PC-3 (cell line): ENCODE data around the gene SAFB. TPM values are rescaled to one million over a fixed set of nuclear protein-coding genes. Genes with fewer than 3 reads are reported as not detected.

Experiments
- ATAC-seq: fragments of 200-7000 bp; cut with Tn5 transposase; 2 replicates; pipeline ENCODE4 v1.9.1; 2020; ENCODE audit warnings: mild to moderate bottlenecking, moderate library complexity
- BruUV-seq: library from RNA; stranded (reverse); fragments of 400-500 nt; replicated peaks from 2 replicates; lab custom pipeline; 2021; lab: Mats Ljungman, UMichigan
- CTCF ChIA-PET: fragments of 300-600 bp; sonication (Branson Sonifier 250); formaldehyde crosslinking; loops from one replicate; lab custom pipeline; 2022; ENCODE audit warnings: antibody characterized with exemption; lab: Charles Lee
- POLR2A ChIA-PET: fragments of 300-600 bp; sonication (Branson Sonifier 250); formaldehyde crosslinking; loops from one replicate; lab custom pipeline; 2022; ENCODE audit warnings: antibody characterized with exemption; ENCODE audit not compliant: unreplicated experiment; lab: Charles Lee
- DNase-seq: peaks from one replicate; pipeline ENCODE4 v3.0.0-alpha.2; 2015
- H2AFZ ChIP-seq: fragments of 300-600 bp; sonication (generic); 2 replicates; pipeline ENCODE4 v1.6.0; 2016; ENCODE audit warnings: antibody characterized with exemption, low read length
- H3F3A ChIP-seq: fragments of 300-600 bp; sonication (generic); one replicate; pipeline ENCODE4 v1.6.0; 2017; ENCODE audit warnings: antibody characterized with exemption, low read length, control low read depth, mild to moderate bottlenecking; ENCODE audit not compliant: unreplicated experiment
- H3K27ac ChIP-seq: fragments of 300-600 bp; sonication (generic); 2 replicates; pipeline ENCODE4 v1.5.1; 2016; ENCODE audit warnings: mild to moderate bottlenecking, low read length
- H3K27me3 ChIP-seq: fragments of 300-600 bp; sonication (generic); 2 replicates; pipeline ENCODE4 v1.6.1; 2016; ENCODE audit warnings: low read length, mixed read lengths
- H3K36me3 ChIP-seq: fragments of 300-600 bp; sonication (generic); 2 replicates; pipeline ENCODE4 v1.6.1; 2016; ENCODE audit warnings: low read depth, mixed run types, low read length, mixed read lengths
- H3K4me1 ChIP-seq: fragments of 300-600 bp; sonication (generic); 2 replicates; pipeline ENCODE4 v1.5.1; 2016; ENCODE audit warnings: low read length; ENCODE audit not compliant: insufficient read depth
- H3K4me2 ChIP-seq: fragments of 300-600 bp; sonication (generic); 2 replicates; pipeline ENCODE4 v1.6.0; 2016; ENCODE audit warnings: low read length
- H3K4me3 ChIP-seq: fragments of 300-600 bp; sonication (generic); 2 replicates; pipeline ENCODE4 v1.5.1; 2016; ENCODE audit warnings: mild to moderate bottlenecking, low read length, mixed read lengths
- H3K79me2 ChIP-seq: fragments of 300-600 bp; sonication (generic); 2 replicates; pipeline ENCODE4 v1.6.1; 2017; ENCODE audit warnings: low read length, mixed read lengths
- H3K9ac ChIP-seq: fragments of 300-600 bp; sonication (generic); 2 replicates; pipeline ENCODE4 v1.6.0; 2016; ENCODE audit warnings: mild to moderate bottlenecking, low read length
- H3K9me2 ChIP-seq: fragments of 300-600 bp; sonication (generic); replicated peaks from 2 replicates; pipeline ENCODE4 v1.6.1; 2016; ENCODE audit warnings: mixed run types, low read length, mixed read lengths
- H3K9me3 ChIP-seq: fragments of 300-600 bp; sonication (generic); 2 replicates; pipeline ENCODE4 v1.6.1; 2016; ENCODE audit warnings: low read length, mixed read lengths
- H4K20me1 ChIP-seq: fragments of 300-600 bp; sonication (generic); 2 replicates; pipeline ENCODE4 v1.6.1; 2016; ENCODE audit warnings: low read length, mixed read lengths
- EZH2 ChIP-seq: fragments of 300-600 bp; sonication (generic); IDR thresholded peaks from one replicate; pipeline ENCODE4 v1.6.1; 2017; ENCODE audit warnings: antibody characterized with exemption, mild to moderate bottlenecking, low read length; ENCODE audit not compliant: unreplicated experiment
- EZH2phosphoT487 ChIP-seq: fragments of 300-600 bp; sonication (generic); IDR thresholded peaks from 2 replicates; pipeline ENCODE4 v1.6.1; 2018; ENCODE audit warnings: mild to moderate bottlenecking, antibody characterized with exemption, low read length, borderline replicate concordance
- intact Hi-C: fragments of 100-400 bp; cut with micrococcal nuclease; formaldehyde crosslinking; loops from 2 replicates; pipeline ENCODE4 v1.9.0; 2023
- total RNA-seq: library from RNA; depleted of rRNA; stranded (reverse); fragments of >200 nt; gene quantifications from 2 replicates; pipeline ENCODE4 v1.2.3, GENCODE V29; 2014
- TF ChIP-seq, protein P1 (sequence below): fragments of 300-600 bp; sonication (generic); conservative IDR thresholded peaks from 2 replicates; pipeline ENCODE4 v1.5.1; 2017; ENCODE audit warnings: antibody characterized with exemption, low read depth, mild to moderate bottlenecking, low read length

SAFB gene
- total RNA-seq, 1 experiment from 2014 or later, result 94.9 TPM

DNA sequence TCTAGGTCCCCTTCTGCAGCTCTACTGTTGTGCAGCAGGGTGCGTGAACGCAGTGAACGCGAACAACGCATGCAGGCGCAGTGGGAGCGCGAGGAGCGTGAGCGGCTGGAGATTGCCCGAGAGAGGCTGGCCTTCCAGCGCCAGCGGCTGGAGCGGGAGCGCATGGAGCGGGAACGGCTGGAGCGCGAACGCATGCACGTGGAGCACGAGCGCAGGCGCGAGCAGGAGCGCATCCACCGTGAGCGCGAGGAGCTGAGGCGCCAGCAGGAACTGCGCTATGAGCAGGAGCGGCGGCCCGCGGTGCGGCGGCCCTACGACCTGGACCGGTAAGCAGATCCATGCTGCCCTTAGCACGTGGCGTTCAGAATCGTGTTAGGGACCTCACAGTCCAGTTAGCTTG is 38.6 kb downstream of the SAFB start:
- CTCF ChIA-PET, result no interaction called here
- Histone ChIP-seq H3K36me3 (peaks cover 70% of the 10 kb centered on the region), H3K9me3 (no peaks in the 10 kb centered on the region), H4K20me1 (peaks cover 14% of the 10 kb centered on the region; the same call in 1 of the 2 replicates), H3K79me2 (no peaks in the 10 kb centered on the region), H3K4me2 (no peak overlapping the region), H3K27me3 (no peaks in the 10 kb centered on the region), H3K27ac (no peak overlapping the region), H2AFZ (no peak overlapping the region), H3K9me2 (no peaks in the 10 kb centered on the region), H3K4me1 (no peaks in the 10 kb centered on the region), H3K9ac (no peak overlapping the region), H3F3A (no peaks in the 10 kb centered on the region), H3K4me3 (no peak overlapping the region)
- BruUV-seq, result no TSS peak
- intact Hi-C loops, result no loop called here
- POLR2A ChIA-PET, result no interaction called here
- TF ChIP-seq EZH2 (no peak), EZH2phosphoT487 (no peak)
- TF ChIP-seq, protein P1, sequence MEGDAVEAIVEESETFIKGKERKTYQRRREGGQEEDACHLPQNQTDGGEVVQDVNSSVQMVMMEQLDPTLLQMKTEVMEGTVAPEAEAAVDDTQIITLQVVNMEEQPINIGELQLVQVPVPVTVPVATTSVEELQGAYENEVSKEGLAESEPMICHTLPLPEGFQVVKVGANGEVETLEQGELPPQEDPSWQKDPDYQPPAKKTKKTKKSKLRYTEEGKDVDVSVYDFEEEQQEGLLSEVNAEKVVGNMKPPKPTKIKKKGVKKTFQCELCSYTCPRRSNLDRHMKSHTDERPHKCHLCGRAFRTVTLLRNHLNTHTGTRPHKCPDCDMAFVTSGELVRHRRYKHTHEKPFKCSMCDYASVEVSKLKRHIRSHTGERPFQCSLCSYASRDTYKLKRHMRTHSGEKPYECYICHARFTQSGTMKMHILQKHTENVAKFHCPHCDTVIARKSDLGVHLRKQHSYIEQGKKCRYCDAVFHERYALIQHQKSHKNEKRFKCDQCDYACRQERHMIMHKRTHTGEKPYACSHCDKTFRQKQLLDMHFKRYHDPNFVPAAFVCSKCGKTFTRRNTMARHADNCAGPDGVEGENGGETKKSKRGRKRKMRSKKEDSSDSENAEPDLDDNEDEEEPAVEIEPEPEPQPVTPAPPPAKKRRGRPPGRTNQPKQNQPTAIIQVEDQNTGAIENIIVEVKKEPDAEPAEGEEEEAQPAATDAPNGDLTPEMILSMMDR, result no peak
- ATAC-seq (no peak), DNase-seq (no peak)

DNA sequence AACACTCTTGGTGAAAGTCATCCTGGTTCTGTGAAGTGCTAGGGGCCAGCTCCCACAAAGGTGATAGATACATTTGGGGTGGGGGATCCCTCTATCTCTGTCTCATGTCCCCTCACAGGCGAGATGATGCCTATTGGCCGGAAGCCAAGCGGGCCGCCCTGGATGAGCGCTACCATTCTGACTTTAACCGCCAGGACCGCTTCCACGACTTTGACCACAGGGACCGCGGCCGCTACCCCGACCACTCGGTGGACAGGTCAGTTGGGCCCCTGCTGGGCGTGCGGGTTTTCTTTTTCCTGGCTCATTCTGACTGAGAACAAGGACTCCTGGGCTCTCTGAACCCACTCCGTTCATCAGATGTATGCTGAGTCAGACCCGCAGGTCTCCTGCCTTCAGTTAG is 41.0 kb downstream of the SAFB start:
- H3K4me1 ChIP-seq, result no peaks in the 10 kb centered on the region
- no peak overlapping the region for H3K4me2 ChIP-seq
- intact Hi-C loops, result no loop called here

DNA sequence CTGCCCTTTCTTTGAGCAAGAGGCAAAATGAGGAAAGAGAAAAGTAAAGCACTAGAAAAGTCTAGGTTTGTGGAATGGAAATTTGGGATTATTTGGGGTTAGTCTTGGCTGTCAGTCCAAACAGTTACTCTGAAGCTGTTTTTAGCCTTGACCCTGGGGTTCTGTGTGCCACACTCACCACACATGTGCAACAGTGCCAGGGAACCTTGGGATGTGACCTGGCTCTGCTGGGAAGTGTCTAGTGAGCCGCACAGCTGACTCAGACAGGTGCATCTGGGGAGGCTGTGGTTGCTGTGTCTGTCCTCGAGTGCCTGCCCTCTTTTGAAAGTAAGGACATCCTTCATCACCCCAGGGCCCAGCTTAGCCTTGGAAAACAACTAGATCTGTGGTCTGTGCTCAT is 41.6 kb downstream of the SAFB start:
- Histone ChIP-seq H3K4me1 (no peaks in the 10 kb centered on the region), H3K9me2 (no peaks in the 10 kb centered on the region), H3K9me3 (no peaks in the 10 kb centered on the region), H2AFZ (no peak overlapping the region), H4K20me1 (0 out of 2 replicates have a peak, but pooled peaks cover 10% of the 10 kb centered on the region), H3K27me3 (no peaks in the 10 kb centered on the region), H3K4me2 (no peak overlapping the region), H3K9ac (no peak overlapping the region), H3K27ac (no peak overlapping the region), H3K36me3 (peaks cover 81% of the 10 kb centered on the region), H3K4me3 (no peak overlapping the region), H3K79me2 (no peaks in the 10 kb centered on the region), H3F3A (no peaks in the 10 kb centered on the region)
- ATAC-seq (no peak), DNase-seq (no peak)
- intact Hi-C loops, result no loop called here
- TF ChIP-seq, protein P1, result no peak
- TF ChIP-seq EZH2 (no peak), EZH2phosphoT487 (no peak)
- ChIA-PET POLR2A (no interaction called here), CTCF (no interaction called here)
- BruUV-seq, result no TSS peak

More for the DNA sequence above, 41.0 kb downstream of the SAFB start:
- H3F3A ChIP-seq, result no peaks in the 10 kb centered on the region
- H3K9ac ChIP-seq, result no peak overlapping the region
- H3K9me3 ChIP-seq, result no peaks in the 10 kb centered on the region
- H4K20me1 ChIP-seq, result 0 out of 2 replicates have a peak, but pooled peaks cover 10% of the 10 kb centered on the region
- TF ChIP-seq EZH2phosphoT487 (no peak), EZH2 (no peak)
- TF ChIP-seq, protein P1, result no peak
- no peaks in the 10 kb centered on the region for H3K79me2 ChIP-seq
- no peak overlapping the region for H3K4me3 ChIP-seq
- ChIA-PET POLR2A (no interaction called here), CTCF (no interaction called here)
- no peak overlapping the region for H2AFZ ChIP-seq
- H3K27ac ChIP-seq, result no peak overlapping the region
- H3K36me3 ChIP-seq, result peaks cover 76% of the 10 kb centered on the region
- H3K27me3 ChIP-seq, result no peaks in the 10 kb centered on the region
- BruUV-seq, result no TSS peak
- H3K9me2 ChIP-seq, result no peaks in the 10 kb centered on the region
- DNase-seq (no peak), ATAC-seq (no peak)
